HEK293 (cell line): Measurements from ENCODE around the gene HSD17B14.
A peak's percentile ranks its signal among the peaks of the same experiment; 100 is the strongest.

Experiments used
- OVOL3 ChIP-seq: fragments of 450-650 bp; formaldehyde crosslinking; IDR thresholded peaks from 2 replicates; pipeline ENCODE4 v1.5.1; 2016; ENCODE audit warnings: missing biosample characterization, missing genetic modification characterization
- ZBTB20 ChIP-seq: fragments of 450-650 bp; formaldehyde crosslinking; IDR thresholded peaks from 2 replicates; pipeline ENCODE4 v1.5.1; 2016; ENCODE audit warnings: missing biosample characterization, missing genetic modification characterization
- ZBTB21 ChIP-seq: fragments of 450-650 bp; formaldehyde crosslinking; IDR thresholded peaks from 2 replicates; pipeline ENCODE4 v1.5.1; 2017; ENCODE audit warnings: missing biosample characterization, missing genetic modification characterization
- ZNF112 ChIP-seq: fragments of 450-650 bp; formaldehyde crosslinking; IDR thresholded peaks from 2 replicates; pipeline ENCODE4 v1.5.0; 2017; ENCODE audit warnings: missing biosample characterization, missing genetic modification characterization
- ZNF114 ChIP-seq: fragments of 450-650 bp; formaldehyde crosslinking; IDR thresholded peaks from 2 replicates; pipeline ENCODE4 v1.5.0; 2017; ENCODE audit warnings: missing biosample characterization, missing genetic modification characterization
- ZNF146 ChIP-seq: fragments of 450-650 bp; formaldehyde crosslinking; IDR thresholded peaks from 2 replicates; pipeline ENCODE4 v1.5.1; 2016; ENCODE audit warnings: missing biosample characterization, missing genetic modification characterization
- ZNF169 ChIP-seq: fragments of 450-650 bp; formaldehyde crosslinking; IDR thresholded peaks from 2 replicates; pipeline ENCODE4 v1.5.1; 2016; ENCODE audit warnings: missing biosample characterization, missing genetic modification characterization
- ZNF202 ChIP-seq: fragments of 450-650 bp; formaldehyde crosslinking; IDR thresholded peaks from 2 replicates; pipeline ENCODE4 v1.5.1; 2016; ENCODE audit warnings: missing biosample characterization, missing genetic modification characterization, borderline replicate concordance
- ZNF223 ChIP-seq: fragments of 450-650 bp; formaldehyde crosslinking; IDR thresholded peaks from 2 replicates; pipeline ENCODE4 v1.5.1; 2016; ENCODE audit warnings: missing biosample characterization, missing genetic modification characterization
- ZNF239 ChIP-seq: fragments of 450-650 bp; formaldehyde crosslinking; IDR thresholded peaks from 2 replicates; pipeline ENCODE4 v1.5.1; 2016; ENCODE audit warnings: missing biosample characterization, missing genetic modification characterization
- ZNF292 ChIP-seq: fragments of 450-650 bp; formaldehyde crosslinking; IDR thresholded peaks from 2 replicates; pipeline ENCODE4 v1.5.1; 2016; ENCODE audit warnings: low read depth, missing biosample characterization, missing genetic modification characterization, borderline replicate concordance
- ZNF311 ChIP-seq: fragments of 450-650 bp; formaldehyde crosslinking; IDR thresholded peaks from 2 replicates; pipeline ENCODE4 v1.5.1; 2017; ENCODE audit warnings: missing biosample characterization, missing genetic modification characterization, borderline replicate concordance
- ZNF354C ChIP-seq: fragments of 450-650 bp; formaldehyde crosslinking; IDR thresholded peaks from 2 replicates; pipeline ENCODE4 v1.5.1; 2016; ENCODE audit warnings: missing biosample characterization, missing genetic modification characterization, low read depth, borderline replicate concordance
- ZNF37A ChIP-seq: fragments of 450-650 bp; IDR thresholded peaks from 2 replicates; pipeline ENCODE4 v1.5.1; 2018; ENCODE audit warnings: missing biosample characterization, missing genetic modification characterization
- ZNF544 ChIP-seq: fragments of 450-650 bp; formaldehyde crosslinking; IDR thresholded peaks from 2 replicates; pipeline ENCODE4 v1.5.0; 2017; ENCODE audit warnings: missing biosample characterization, missing genetic modification characterization
- ZNF549 ChIP-seq: fragments of 450-650 bp; IDR thresholded peaks from 2 replicates; pipeline ENCODE4 v1.5.1; 2018; ENCODE audit warnings: missing biosample characterization, missing genetic modification characterization, mild to moderate bottlenecking, inconsistent platforms, moderate library complexity
- ZNF555 ChIP-seq: fragments of 450-650 bp; formaldehyde crosslinking; conservative IDR thresholded peaks from 2 replicates; pipeline ENCODE4 v1.5.1; 2017; ENCODE audit warnings: missing biosample characterization, mild to moderate bottlenecking, missing genetic modification characterization, inconsistent platforms
- ZNF585B ChIP-seq: fragments of 450-650 bp; formaldehyde crosslinking; IDR thresholded peaks from 2 replicates; pipeline ENCODE4 v1.5.1; 2016; ENCODE audit warnings: missing biosample characterization, missing genetic modification characterization
- ZNF596 ChIP-seq: fragments of 450-650 bp; IDR thresholded peaks from 2 replicates; pipeline ENCODE4 v1.5.0; 2018; ENCODE audit warnings: missing biosample characterization, mild to moderate bottlenecking, missing genetic modification characterization, moderate library complexity
- ZSCAN16 ChIP-seq: fragments of 450-650 bp; formaldehyde crosslinking; IDR thresholded peaks from 2 replicates; pipeline ENCODE4 v1.5.1; 2016; ENCODE audit warnings: missing biosample characterization, missing genetic modification characterization
- TF ChIP-seq, protein P1 (sequence below): fragments of 450-650 bp; formaldehyde crosslinking; IDR thresholded peaks from 2 replicates; pipeline ENCODE4 v1.5.1; 2017; ENCODE audit warnings: missing biosample characterization, missing genetic modification characterization
- TF ChIP-seq, protein P2 (sequence below): IDR thresholded peaks from 2 replicates; pipeline ENCODE4 v1.6.1; 2011; ENCODE audit warnings: mild to moderate bottlenecking, low read depth, low read length, borderline replicate concordance
- TF ChIP-seq, protein P3 (sequence below): fragments of 450-650 bp; formaldehyde crosslinking; conservative IDR thresholded peaks from 2 replicates; pipeline ENCODE4 v1.5.1; 2016; ENCODE audit warnings: low read depth, missing biosample characterization, missing genetic modification characterization
- TF ChIP-seq, protein P4 (sequence below): fragments of 450-650 bp; formaldehyde crosslinking; IDR thresholded peaks from 2 replicates; pipeline ENCODE4 v1.5.1; 2016; ENCODE audit warnings: missing biosample characterization, missing genetic modification characterization, borderline replicate concordance
- TF ChIP-seq, protein P5 (sequence below): fragments of 450-650 bp; formaldehyde crosslinking; IDR thresholded peaks from 2 replicates; pipeline ENCODE4 v1.5.1; 2016; ENCODE audit warnings: missing biosample characterization, missing genetic modification characterization
- TF ChIP-seq, protein P6 (sequence below): fragments of 450-650 bp; formaldehyde crosslinking; IDR thresholded peaks from 2 replicates; pipeline ENCODE4 v1.5.1; 2016; ENCODE audit warnings: missing biosample characterization, missing genetic modification characterization

Gene HSD17B14

DNA sequence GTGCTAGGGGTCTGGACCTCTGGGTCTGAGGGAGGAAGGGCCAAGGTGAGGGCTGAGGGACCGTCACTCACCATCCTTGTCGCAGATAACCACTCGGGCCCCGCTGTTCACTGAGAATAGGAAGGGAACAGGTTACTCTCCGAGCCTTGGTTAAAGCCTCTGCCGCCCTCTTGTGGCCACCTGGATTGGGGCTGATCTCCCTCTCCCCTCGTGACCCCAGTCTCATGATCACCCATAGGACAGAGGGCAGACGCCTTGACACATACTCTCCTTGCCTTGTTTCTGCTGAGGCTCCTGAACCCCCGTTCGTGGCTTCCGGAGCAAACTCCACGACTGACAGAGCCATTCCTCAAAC lies 580 bp downstream of the HSD17B14 start (continued):
- TF ChIP-seq ZSCAN16 (tag by site-specific recombination) (no peak), ZNF112 (no peak), ZNF223 (tag by site-specific recombination) (no peak), ZNF596 (tag by site-specific recombination) (no peak), ZNF585B (no peak), ZNF169 (tag by site-specific recombination) (no peak), ZBTB21 (tag by site-specific recombination) (no peak), ZNF549 (tag by site-specific recombination) (no peak), ZNF37A (tag by site-specific recombination) (no peak), ZNF146 (tag by site-specific recombination) (no peak), ZNF202 (no peak), ZNF555 (tag by site-specific recombination) (no peak), ZNF311 (tag by site-specific recombination) (no peak), ZNF239 (tag by site-specific recombination) (no peak), ZNF292 (tag by site-specific recombination) (no peak), ZNF114 (tag by site-specific recombination) (no peak), ZNF354C (no peak), OVOL3 (tag by site-specific recombination) (no peak), ZBTB20 (no peak), ZNF544 (tag by site-specific recombination) (no peak)
- TF ChIP-seq, protein P1, sequence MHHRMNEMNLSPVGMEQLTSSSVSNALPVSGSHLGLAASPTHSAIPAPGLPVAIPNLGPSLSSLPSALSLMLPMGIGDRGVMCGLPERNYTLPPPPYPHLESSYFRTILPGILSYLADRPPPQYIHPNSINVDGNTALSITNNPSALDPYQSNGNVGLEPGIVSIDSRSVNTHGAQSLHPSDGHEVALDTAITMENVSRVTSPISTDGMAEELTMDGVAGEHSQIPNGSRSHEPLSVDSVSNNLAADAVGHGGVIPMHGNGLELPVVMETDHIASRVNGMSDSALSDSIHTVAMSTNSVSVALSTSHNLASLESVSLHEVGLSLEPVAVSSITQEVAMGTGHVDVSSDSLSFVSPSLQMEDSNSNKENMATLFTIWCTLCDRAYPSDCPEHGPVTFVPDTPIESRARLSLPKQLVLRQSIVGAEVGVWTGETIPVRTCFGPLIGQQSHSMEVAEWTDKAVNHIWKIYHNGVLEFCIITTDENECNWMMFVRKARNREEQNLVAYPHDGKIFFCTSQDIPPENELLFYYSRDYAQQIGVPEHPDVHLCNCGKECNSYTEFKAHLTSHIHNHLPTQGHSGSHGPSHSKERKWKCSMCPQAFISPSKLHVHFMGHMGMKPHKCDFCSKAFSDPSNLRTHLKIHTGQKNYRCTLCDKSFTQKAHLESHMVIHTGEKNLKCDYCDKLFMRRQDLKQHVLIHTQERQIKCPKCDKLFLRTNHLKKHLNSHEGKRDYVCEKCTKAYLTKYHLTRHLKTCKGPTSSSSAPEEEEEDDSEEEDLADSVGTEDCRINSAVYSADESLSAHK (tag by site-specific recombination) = no peak
- TF ChIP-seq, protein P2, sequence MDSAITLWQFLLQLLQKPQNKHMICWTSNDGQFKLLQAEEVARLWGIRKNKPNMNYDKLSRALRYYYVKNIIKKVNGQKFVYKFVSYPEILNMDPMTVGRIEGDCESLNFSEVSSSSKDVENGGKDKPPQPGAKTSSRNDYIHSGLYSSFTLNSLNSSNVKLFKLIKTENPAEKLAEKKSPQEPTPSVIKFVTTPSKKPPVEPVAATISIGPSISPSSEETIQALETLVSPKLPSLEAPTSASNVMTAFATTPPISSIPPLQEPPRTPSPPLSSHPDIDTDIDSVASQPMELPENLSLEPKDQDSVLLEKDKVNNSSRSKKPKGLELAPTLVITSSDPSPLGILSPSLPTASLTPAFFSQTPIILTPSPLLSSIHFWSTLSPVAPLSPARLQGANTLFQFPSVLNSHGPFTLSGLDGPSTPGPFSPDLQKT = no peak
- TF ChIP-seq, protein P3, sequence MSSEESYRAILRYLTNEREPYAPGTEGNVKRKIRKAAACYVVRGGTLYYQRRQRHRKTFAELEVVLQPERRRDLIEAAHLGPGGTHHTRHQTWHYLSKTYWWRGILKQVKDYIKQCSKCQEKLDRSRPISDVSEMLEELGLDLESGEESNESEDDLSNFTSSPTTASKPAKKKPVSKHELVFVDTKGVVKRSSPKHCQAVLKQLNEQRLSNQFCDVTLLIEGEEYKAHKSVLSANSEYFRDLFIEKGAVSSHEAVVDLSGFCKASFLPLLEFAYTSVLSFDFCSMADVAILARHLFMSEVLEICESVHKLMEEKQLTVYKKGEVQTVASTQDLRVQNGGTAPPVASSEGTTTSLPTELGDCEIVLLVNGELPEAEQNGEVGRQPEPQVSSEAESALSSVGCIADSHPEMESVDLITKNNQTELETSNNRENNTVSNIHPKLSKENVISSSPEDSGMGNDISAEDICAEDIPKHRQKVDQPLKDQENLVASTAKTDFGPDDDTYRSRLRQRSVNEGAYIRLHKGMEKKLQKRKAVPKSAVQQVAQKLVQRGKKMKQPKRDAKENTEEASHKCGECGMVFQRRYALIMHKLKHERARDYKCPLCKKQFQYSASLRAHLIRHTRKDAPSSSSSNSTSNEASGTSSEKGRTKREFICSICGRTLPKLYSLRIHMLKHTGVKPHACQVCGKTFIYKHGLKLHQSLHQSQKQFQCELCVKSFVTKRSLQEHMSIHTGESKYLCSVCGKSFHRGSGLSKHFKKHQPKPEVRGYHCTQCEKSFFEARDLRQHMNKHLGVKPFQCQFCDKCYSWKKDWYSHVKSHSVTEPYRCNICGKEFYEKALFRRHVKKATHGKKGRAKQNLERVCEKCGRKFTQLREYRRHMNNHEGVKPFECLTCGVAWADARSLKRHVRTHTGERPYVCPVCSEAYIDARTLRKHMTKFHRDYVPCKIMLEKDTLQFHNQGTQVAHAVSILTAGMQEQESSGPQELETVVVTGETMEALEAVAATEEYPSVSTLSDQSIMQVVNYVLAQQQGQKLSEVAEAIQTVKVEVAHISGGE (tag by site-specific recombination) = no peak
- TF ChIP-seq, protein P4, sequence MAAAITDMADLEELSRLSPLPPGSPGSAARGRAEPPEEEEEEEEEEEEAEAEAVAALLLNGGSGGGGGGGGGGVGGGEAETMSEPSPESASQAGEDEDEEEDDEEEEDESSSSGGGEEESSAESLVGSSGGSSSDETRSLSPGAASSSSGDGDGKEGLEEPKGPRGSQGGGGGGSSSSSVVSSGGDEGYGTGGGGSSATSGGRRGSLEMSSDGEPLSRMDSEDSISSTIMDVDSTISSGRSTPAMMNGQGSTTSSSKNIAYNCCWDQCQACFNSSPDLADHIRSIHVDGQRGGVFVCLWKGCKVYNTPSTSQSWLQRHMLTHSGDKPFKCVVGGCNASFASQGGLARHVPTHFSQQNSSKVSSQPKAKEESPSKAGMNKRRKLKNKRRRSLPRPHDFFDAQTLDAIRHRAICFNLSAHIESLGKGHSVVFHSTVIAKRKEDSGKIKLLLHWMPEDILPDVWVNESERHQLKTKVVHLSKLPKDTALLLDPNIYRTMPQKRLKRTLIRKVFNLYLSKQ (tag by site-specific recombination) = no peak
- TF ChIP-seq, protein P5, sequence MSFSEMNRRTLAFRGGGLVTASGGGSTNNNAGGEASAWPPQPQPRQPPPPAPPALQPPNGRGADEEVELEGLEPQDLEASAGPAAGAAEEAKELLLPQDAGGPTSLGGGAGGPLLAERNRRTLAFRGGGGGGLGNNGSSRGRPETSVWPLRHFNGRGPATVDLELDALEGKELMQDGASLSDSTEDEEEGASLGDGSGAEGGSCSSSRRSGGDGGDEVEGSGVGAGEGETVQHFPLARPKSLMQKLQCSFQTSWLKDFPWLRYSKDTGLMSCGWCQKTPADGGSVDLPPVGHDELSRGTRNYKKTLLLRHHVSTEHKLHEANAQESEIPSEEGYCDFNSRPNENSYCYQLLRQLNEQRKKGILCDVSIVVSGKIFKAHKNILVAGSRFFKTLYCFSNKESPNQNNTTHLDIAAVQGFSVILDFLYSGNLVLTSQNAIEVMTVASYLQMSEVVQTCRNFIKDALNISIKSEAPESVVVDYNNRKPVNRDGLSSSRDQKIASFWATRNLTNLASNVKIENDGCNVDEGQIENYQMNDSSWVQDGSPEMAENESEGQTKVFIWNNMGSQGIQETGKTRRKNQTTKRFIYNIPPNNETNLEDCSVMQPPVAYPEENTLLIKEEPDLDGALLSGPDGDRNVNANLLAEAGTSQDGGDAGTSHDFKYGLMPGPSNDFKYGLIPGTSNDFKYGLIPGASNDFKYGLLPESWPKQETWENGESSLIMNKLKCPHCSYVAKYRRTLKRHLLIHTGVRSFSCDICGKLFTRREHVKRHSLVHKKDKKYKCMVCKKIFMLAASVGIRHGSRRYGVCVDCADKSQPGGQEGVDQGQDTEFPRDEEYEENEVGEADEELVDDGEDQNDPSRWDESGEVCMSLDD (tag by site-specific recombination) = peak; percentile 79
- TF ChIP-seq, protein P6, sequence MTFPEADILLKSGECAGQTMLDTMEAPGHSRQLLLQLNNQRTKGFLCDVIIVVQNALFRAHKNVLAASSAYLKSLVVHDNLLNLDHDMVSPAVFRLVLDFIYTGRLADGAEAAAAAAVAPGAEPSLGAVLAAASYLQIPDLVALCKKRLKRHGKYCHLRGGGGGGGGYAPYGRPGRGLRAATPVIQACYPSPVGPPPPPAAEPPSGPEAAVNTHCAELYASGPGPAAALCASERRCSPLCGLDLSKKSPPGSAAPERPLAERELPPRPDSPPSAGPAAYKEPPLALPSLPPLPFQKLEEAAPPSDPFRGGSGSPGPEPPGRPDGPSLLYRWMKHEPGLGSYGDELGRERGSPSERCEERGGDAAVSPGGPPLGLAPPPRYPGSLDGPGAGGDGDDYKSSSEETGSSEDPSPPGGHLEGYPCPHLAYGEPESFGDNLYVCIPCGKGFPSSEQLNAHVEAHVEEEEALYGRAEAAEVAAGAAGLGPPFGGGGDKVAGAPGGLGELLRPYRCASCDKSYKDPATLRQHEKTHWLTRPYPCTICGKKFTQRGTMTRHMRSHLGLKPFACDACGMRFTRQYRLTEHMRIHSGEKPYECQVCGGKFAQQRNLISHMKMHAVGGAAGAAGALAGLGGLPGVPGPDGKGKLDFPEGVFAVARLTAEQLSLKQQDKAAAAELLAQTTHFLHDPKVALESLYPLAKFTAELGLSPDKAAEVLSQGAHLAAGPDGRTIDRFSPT (tag by site-specific recombination) = no peak
- TF ChIP-seq, all 188 proteins: peak for 25
